Mesodermal cell (in vitro differentiated cells): ENCODE data around the gene ALKBH7. TPM values are rescaled to one million over a fixed set of nuclear protein-coding genes. Genes with fewer than 3 reads are reported as not detected.
A peak's percentile ranks its signal among the peaks of the same experiment; 100 is the strongest.
"Not testable (repeated sequence)": the region's sequence is repeated elsewhere in the genome, so short reads cannot be mapped to it uniquely, and the experiment has no call there.

Source experiments
- H3K27ac ChIP-seq: 2 replicates; pipeline ENCODE4 v1.7.0; 2013; ENCODE audit warnings: mild to moderate bottlenecking, low read depth, low read length, moderate library complexity; ENCODE audit not compliant: severe bottlenecking
- H3K36me3 ChIP-seq: 2 replicates; pipeline ENCODE4 v1.7.1; 2013; ENCODE audit warnings: mild to moderate bottlenecking, low read length, moderate library complexity; ENCODE audit not compliant: control insufficient read depth, insufficient read depth
- H3K4me1 ChIP-seq: one replicate; pipeline ENCODE4 v1.7.1; 2013; ENCODE audit warnings: mild to moderate bottlenecking, low read length; ENCODE audit not compliant: insufficient read depth, control insufficient read depth, poor library complexity, severe bottlenecking
- H3K4me3 ChIP-seq: 2 replicates; pipeline ENCODE4 v1.7.0; 2013; ENCODE audit warnings: low read length, control low read depth, mild to moderate bottlenecking; ENCODE audit not compliant: insufficient read depth, poor library complexity, severe bottlenecking; ENCODE audit errors: extremely low read depth
- H3K9me3 ChIP-seq: 2 replicates; pipeline ENCODE4 v1.7.1; 2013; ENCODE audit warnings: mild to moderate bottlenecking, low read length, moderate library complexity; ENCODE audit not compliant: control insufficient read depth
- WGBS, 2 experiments: methylation state at CpG; one replicate each; pipeline ENCODE4 v1.1.5; 2013; ENCODE audit warnings: missing lambda C conversion rate in 2 of 2; ENCODE audit not compliant: insufficient coverage in 2 of 2; 5-methylcytosine and 5-hydroxymethylcytosine counted together
- polyA plus RNA-seq, 2 experiments: library from polyadenylated mRNA; stranded (reverse); fragments of 50-300 nt; gene quantifications; one replicate each; pipeline ENCODE4 v1.2.3, GENCODE V29; 2013

Gene ALKBH7, protein sequence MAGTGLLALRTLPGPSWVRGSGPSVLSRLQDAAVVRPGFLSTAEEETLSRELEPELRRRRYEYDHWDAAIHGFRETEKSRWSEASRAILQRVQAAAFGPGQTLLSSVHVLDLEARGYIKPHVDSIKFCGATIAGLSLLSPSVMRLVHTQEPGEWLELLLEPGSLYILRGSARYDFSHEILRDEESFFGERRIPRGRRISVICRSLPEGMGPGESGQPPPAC
- polyA plus RNA-seq (2013, experiment 1 of 2), result 66.9 TPM
- polyA plus RNA-seq (2013, experiment 2 of 2), result 57.4 TPM

DNA sequence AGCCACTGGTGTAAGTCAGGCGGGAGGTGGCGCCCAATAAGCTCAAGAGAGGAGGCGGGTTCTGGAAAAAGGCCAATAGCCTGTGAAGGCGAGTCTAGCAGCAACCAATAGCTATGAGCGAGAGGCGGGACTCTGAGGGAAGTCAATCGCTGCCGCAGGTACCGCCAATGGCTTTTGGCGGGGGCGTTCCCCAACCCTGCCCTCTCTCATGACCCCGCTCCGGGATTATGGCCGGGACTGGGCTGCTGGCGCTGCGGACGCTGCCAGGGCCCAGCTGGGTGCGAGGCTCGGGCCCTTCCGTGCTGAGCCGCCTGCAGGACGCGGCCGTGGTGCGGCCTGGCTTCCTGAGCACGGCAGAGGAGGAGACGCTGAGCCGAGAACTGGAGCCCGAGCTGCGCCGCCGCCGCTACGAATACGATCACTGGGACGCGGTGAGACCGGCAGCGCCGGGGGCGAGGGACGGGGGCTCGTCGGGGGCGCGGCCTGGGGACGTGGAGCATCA is at the start of gene ALKBH7:
ALKBH7 (plus strand) TSS at position 201 of the 502 bp plus-strand sequence; CDS start at position 228, 27 bp downstream.
- peaks cover 38% of the 10 kb centered on the region for H3K36me3 ChIP-seq
- 0% methylated on average over 29 to 45 of the region's 47 CpGs for WGBS, 2 experiments

DNA sequence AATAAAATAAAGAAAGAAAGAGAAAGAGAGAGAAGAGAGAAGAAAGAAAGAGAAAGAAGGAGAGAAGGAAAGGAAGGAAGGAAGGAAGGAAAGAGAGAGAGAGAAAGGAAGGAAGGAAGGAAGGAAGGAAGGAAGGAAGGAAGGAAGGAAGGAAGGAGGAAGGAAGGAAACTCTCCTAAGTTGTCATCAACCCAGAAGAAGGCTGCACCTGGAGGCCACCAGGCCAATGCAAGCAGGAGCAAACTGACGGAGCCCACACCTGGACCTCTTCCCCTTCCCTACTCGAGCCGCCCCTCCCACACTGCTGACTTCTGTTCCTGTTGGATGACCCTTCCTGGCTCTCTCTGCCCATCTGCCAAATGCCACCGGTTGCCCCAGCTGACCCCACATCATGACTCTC is 47.8 kb upstream of the ALKBH7 start:
- Histone ChIP-seq H3K4me3 (no peak overlapping the region), H3K4me1 (no peaks in the 10 kb centered on the region), H3K36me3 (no peaks in the 10 kb centered on the region), H3K27ac (no peak overlapping the region), H3K9me3 (no peaks in the 10 kb centered on the region)
- 68 to 83% methylated on average over 3 to 4 of the region's 4 CpGs for WGBS, 2 experiments

More for the DNA sequence above, at the start of gene ALKBH7:
- H3K4me1 ChIP-seq, result peaks cover 5% of the 10 kb centered on the region
- H3K4me3 ChIP-seq, result peak within 1 kb of the TSS; percentile 88
- no peaks in the 10 kb centered on the region for H3K9me3 ChIP-seq
- H3K27ac ChIP-seq, result peak within 1 kb of the TSS; percentile 99

DNA sequence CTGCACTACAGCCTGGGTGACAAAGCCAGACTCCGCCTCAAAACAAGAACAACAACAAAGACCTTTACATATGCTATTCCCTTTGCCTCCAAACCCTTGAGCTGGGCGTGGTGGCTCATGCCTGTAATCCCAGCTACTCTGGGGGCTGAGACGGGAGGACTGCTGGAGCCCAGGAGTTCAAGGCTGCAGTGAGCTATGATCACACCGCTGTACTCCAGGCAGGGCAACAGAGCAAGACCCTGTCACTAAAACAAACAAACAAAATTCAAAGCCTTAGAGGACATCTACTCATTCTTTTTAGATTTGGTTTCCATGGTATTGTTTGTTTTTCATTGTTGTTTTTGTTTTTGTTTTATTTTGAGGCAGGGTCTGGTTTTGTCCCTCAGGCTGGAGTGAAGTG is 47.0 kb upstream of the ALKBH7 start:
- Histone ChIP-seq H3K9me3 (no peaks in the 10 kb centered on the region), H3K36me3 (no peaks in the 10 kb centered on the region), H3K4me3 (no peak overlapping the region), H3K27ac (no peak overlapping the region), H3K4me1 (no peaks in the 10 kb centered on the region)
- 48 to 78% methylated on average over 3 of the region's 4 CpGs for WGBS, 2 experiments

DNA sequence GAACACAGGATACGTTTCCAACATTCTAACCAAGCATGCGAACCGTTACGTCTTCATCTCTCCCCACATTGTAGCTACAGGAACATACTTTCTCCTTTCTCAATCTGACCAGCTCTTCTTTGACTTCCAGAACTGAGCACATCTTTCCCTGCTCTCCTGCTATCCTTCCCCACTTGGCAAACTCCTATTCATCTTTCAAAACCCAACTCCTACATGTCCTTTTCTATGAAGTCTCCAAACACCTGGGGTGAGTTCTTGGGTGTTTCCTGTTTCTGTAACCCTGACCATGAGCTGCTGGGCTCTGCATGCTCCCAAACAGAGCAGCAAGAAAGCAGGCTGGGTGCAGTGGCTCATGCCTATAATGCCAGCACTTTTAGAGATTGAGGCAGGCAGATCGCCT is 45.8 kb upstream of the ALKBH7 start:
- no peak overlapping the region for H3K27ac ChIP-seq
- H3K4me1 ChIP-seq, result no peaks in the 10 kb centered on the region
- WGBS, 2 experiments, result 77 to 87% methylated on average over 5 of the region's 5 CpGs
- H3K4me3 ChIP-seq, result no peak overlapping the region
- H3K36me3 ChIP-seq, result no peaks in the 10 kb centered on the region
- H3K9me3 ChIP-seq, result no peaks in the 10 kb centered on the region

DNA sequence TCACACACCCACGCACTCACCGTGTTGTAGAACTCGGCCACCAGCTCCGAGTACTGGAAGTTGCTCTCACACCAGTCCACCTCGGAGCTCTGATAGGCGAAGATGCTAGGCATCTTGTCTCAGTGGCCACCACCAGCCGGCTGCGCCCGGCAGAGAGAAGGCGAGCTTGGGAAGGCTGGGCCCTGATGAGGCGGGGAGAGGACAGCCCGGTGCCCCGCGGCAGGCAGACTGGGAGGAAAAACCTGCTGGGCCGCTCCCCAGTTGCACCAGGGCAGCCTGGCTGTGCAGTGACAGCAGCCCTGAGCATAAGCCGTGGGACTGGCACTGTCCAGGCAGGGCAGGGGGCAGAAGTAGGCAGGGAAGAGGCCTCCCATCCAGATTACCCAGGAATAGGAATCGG is 39.2 kb upstream of the ALKBH7 start, which contains the start of gene ACER1:
ACER1 (minus strand) TSS at position 174 of the 400 bp plus-strand sequence; CDS start at position 113, 61 bp downstream.
- Histone ChIP-seq H3K36me3 (no peaks in the 10 kb centered on the region), H3K9me3 (no peaks in the 10 kb centered on the region), H3K4me3 (no peak within 1 kb of the TSS), H3K27ac (no peak within 1 kb of the TSS), H3K4me1 (no peaks in the 10 kb centered on the region)
- 88 to 89% methylated on average over 12 to 15 of the region's 17 CpGs for WGBS, 2 experiments

DNA sequence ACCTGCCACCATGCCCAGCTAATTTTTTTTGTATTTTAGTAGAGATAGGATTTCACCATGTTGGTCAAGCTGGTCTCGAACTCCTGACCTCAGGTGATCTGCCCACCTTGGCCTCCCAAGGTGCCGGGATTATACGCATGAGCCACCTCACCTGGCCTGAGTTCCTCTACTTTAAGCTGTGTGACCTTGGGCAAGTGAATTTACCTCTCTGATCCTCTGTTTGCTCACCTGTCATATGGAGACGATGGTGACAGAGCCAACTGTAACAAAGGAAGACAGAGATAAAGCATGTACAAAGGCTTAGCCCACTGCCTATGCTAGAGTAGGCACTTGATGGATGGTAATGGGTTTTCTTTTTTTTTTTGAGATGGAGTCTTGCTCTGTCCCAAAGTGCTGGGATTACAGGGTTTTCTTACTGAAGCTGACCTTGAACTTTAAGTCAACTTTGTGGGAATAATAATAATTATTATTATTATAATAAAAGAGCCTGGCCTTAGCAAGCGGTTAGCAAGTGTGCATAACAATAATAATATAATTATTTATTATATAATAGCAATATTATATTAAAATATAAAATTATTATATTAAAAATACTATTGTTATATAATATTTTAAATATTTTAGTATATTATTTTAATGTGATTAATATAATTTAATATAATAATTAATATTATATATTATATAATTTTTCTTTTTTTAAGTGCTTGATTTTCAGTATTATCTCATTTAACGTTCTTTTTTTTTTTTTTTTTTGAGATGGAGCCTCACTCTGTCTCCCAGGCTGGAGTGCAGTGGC is 37.9 kb upstream of the ALKBH7 start:
- Histone ChIP-seq H3K27ac (no peak overlapping the region), H3K4me3 (no peak overlapping the region), H3K36me3 (no peaks in the 10 kb centered on the region), H3K4me1 (no peaks in the 10 kb centered on the region), H3K9me3 (peaks cover 5% of the 10 kb centered on the region)
- 77 to 89% methylated on average over 2 to 4 of the region's 6 CpGs for WGBS, 2 experiments

DNA sequence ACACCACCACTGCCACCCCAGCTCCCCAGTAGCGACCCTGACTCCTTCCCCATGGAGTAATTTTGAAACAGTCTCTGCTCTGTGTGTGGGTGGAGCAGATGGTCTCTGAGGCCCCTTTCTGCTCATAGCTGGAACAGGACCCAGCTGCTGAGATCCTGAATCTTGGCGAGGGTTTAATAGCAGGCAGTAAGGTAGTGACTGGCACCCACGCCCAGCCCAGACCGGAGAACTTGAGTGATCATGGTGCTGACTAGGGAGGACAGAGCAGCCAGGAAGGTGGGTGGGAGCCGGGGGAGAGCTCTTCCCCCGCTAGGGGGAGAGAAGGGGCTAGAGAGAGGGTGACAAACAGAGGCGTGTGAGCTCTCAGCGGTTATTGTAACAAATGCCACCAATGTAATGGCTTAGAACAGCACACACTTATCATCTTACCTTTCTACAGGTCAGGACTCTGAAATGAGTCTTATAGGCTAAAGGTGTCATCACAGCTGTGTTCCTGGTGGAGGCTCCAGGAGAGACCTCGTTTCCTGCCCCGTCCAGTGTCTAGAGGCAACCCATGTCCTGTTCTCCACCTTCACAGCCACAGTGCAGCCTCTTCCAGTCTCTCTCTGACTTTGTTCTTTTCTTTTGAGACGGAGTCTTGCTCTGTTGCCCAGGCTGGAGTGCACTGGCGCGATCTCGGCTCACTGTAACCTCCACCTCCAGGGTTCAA is 31.9 kb upstream of the ALKBH7 start:
- WGBS, 2 experiments, result 74 to 77% methylated on average over 8 to 9 of the region's 14 CpGs
- no peak overlapping the region for H3K4me3 ChIP-seq

DNA sequence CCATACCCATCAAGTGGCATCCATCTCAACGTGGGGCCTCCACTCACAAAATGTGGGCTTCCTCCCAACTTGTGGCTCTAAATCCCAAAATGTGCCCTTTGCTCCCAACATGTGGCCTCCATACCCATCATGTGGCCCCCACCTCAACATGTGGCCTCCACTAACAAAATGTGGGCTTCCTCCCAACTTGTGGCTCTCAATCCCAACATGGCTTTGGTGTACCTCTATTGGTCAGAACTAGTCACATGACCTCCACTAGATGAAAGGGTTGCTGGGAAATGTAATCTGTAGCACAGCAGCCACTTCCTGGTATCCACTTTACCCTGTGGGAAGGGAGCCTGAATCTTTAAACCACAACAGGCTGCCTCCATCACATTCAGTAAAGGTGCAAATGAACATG is 29.1 kb upstream of the ALKBH7 start:
- peaks cover 5% of the 10 kb centered on the region for H3K9me3 ChIP-seq
- H3K36me3 ChIP-seq, result no peaks in the 10 kb centered on the region
- H3K4me1 ChIP-seq, result no peaks in the 10 kb centered on the region
- 67 to 92% methylated on average over 1 of the region's 1 CpG for WGBS, 2 experiments
- no peak overlapping the region for H3K4me3 ChIP-seq
- no peak overlapping the region for H3K27ac ChIP-seq

More for the DNA sequence above, 31.9 kb upstream of the ALKBH7 start:
- H3K9me3 ChIP-seq, result peaks cover 5% of the 10 kb centered on the region
- no peak overlapping the region for H3K27ac ChIP-seq
- H3K36me3 ChIP-seq, result no peaks in the 10 kb centered on the region
- no peaks in the 10 kb centered on the region for H3K4me1 ChIP-seq

DNA sequence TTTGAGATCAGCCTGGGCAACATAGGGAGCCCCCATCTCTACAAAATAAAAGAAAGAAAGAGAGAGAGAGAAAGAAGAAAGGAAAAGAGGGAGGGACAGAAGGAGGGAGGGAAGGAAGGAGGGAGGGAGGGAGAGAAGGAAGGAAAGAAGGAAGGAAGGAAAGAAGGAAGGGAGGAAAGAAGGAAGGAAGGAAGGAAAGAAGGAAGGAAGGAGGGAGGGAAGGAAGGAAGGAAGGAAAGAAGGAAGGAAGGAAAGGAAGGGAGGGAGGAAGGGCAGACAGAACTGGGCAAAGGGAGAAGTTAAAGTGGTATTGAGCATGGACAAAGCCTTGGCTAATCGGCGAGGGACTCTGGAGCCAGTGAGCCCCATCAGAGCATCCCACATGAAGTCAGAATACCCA is 23.3 kb upstream of the ALKBH7 start:
- H3K27ac ChIP-seq, H3K36me3 ChIP-seq, H3K4me1 ChIP-seq, H3K9me3 ChIP-seq, H3K4me3 ChIP-seq: not testable (repeated sequence)
- WGBS, 2 experiments, result 80 to 89% methylated on average over 2 of the region's 2 CpGs

DNA sequence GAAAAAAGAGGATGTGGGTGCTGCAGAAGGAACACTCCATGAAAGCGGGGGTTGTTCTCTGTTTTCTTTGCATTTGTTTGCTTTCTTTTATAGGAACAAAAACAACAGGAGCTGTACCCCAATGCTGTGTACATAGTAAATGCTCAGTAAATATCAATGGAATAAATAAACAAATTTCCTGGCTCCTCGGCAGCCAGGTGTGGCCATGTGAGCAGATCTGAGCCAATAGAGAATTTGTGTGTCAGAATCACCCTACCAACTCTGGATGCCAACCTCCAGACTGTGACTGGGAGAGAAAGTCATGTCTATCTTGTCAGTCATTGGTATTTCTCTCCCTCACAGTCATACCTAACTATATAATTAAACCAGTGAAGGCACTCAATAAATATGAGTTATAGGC is 21.9 kb upstream of the ALKBH7 start:
- H3K27ac ChIP-seq, result no peak overlapping the region
- H3K9me3 ChIP-seq, result no peaks in the 10 kb centered on the region
- 67% methylated on average over 1 of the region's 2 CpGs; no CpG with 5 or more reads in 1 of the 2 experiments for WGBS, 2 experiments

More for the DNA sequence above, 21.9 kb upstream of the ALKBH7 start:
- Histone ChIP-seq H3K4me1 (no peaks in the 10 kb centered on the region), H3K36me3 (no peaks in the 10 kb centered on the region), H3K4me3 (no peak overlapping the region)
